Neural progenitor cell (in vitro differentiated cells): ENCODE results near the gene MMD2.

Experiments used
- CTCF ChIP-seq: fragments of 200-600 bp; sonication (generic); IDR thresholded peaks from 2 replicates; pipeline ENCODE4 v1.5.1; 2017; ENCODE audit warnings: antibody characterized with exemption, mild to moderate bottlenecking
- EZH2phosphoT487 ChIP-seq: fragments of 200-600 bp; sonication (generic); IDR thresholded peaks from 2 replicates; pipeline ENCODE4 v1.6.1; 2017; ENCODE audit warnings: antibody characterized with exemption

GRCh38 chr7:4948402-4948801 lies 10.6 kb downstream of the MMD2 start:
- TF ChIP-seq CTCF = no peak
- no peak for TF ChIP-seq EZH2phosphoT487
